Stimulated activated effector memory CD8-positive, alpha-beta T cell treated with anti-CD3 and anti-CD28 coated beads, Interleukin-12 subunit alpha, Interleukin-12 subunit beta, amount 100 ng/mL, for 72 hours (primary cell): Measurements from ENCODE around the gene LINC00237.

Experiments
- ATAC-seq: fragments of 150-1000 bp; cut with Tn5 transposase; 2 replicates; pipeline ENCODE4 v1.10.0; 2021
- DNase-seq, 2 donors: peaks; one replicate each; pipeline ENCODE4 v3.0.0; 2021 to 2022; ENCODE audit warnings: low spot score in 2 of 2
- H3K27ac Mint-ChIP-seq: one replicate; pipeline ENCODE4 v1.8.0; 2022; ENCODE audit warnings: mild to moderate bottlenecking, mixed read lengths
- H3K36me3 Mint-ChIP-seq: one replicate; pipeline ENCODE4 v1.8.0; 2022; ENCODE audit warnings: mild to moderate bottlenecking, mixed read lengths
- H3K4me1 Mint-ChIP-seq: one replicate; pipeline ENCODE4 v1.8.0; 2022; ENCODE audit warnings: mixed read lengths
- H3K4me3 Mint-ChIP-seq: one replicate; pipeline ENCODE4 v1.8.0; 2022; ENCODE audit warnings: mild to moderate bottlenecking, mixed read lengths
- H3K9me3 Mint-ChIP-seq: one replicate; pipeline ENCODE4 v1.8.0; 2022; ENCODE audit warnings: mixed read lengths

LINC00237 gene

GRCh38 chr20:21050710-21051109 lies 55.4 kb downstream of the LINC00237 start:
- H3K36me3 Mint-ChIP-seq: no peaks in the 10 kb centered on the region
- H3K27ac Mint-ChIP-seq: no peak overlapping the region
- no peak for DNase-seq

GRCh38 chr20:21049305-21049828 lies 56.8 kb downstream of the LINC00237 start:
- H3K9me3 Mint-ChIP-seq: no peaks in the 10 kb centered on the region
- DNase-seq: no peak
- no peak for ATAC-seq
- no peaks in the 10 kb centered on the region for H3K36me3 Mint-ChIP-seq
- no peak overlapping the region for H3K27ac Mint-ChIP-seq
- no peak overlapping the region for H3K4me3 Mint-ChIP-seq
- no peaks in the 10 kb centered on the region for H3K4me1 Mint-ChIP-seq

More at GRCh38 chr20:21050710-21051109, 55.4 kb downstream of the LINC00237 start:
- H3K4me1 Mint-ChIP-seq: no peaks in the 10 kb centered on the region
- ATAC-seq: no peak
- H3K4me3 Mint-ChIP-seq: no peak overlapping the region
- no peaks in the 10 kb centered on the region for H3K9me3 Mint-ChIP-seq

DNA sequence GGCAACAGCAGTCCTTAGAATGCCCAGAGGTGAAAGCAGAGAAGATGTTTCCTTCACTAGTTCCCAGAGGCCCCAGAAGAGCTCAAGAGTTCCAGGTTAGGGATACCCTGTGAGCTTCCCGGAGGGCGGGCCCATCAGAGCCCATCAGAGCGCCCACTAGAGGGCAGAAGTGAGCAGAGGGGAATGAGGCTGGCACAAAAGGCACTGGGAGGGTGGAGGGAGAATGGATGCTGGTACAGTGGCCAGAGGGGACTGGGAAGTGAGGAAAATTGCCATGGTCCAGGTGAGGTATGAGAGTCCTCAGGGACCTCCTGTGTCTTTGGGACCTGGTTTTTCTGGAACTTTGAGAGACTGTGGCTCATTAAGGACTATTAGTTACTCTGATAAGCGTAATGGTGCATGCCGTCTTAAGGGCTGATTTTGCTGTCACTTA lies 57.3 kb downstream of the LINC00237 start:
- Mint-ChIP-seq H3K4me3 (no peak overlapping the region), H3K36me3 (no peaks in the 10 kb centered on the region), H3K9me3 (no peaks in the 10 kb centered on the region), H3K27ac (no peak overlapping the region), H3K4me1 (no peaks in the 10 kb centered on the region)
- ATAC-seq (peak; percentile 64), DNase-seq (peak; percentile 58 to 79)

DNA sequence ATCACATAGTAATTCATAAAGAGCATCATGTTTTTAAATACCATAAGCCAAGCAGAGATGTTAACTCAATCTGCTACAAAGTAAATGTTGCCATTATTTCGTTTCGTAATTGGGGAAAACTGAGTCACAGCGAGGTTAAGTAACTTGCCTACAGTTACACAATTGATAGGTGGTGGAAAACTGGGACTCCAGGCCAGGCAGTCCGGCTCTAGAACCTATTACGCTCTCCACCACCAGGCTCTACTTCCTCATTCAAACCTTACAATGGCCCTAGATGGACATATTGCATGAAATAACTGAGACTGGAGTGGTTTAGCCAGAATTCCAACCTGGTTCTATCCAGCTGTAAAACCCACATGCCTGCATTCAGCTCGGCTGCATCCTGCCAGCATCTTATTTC lies 58.2 kb downstream of the LINC00237 start:
- H3K4me3 Mint-ChIP-seq: no peak overlapping the region
- no peaks in the 10 kb centered on the region for H3K9me3 Mint-ChIP-seq
- H3K36me3 Mint-ChIP-seq: no peaks in the 10 kb centered on the region
- no peaks in the 10 kb centered on the region for H3K4me1 Mint-ChIP-seq
- DNase-seq: no peak
- no peak overlapping the region for H3K27ac Mint-ChIP-seq
- no peak for ATAC-seq

- ATAC-seq (no peak), DNase-seq (no peak)
- no peak overlapping the region for H3K4me3 Mint-ChIP-seq
- H3K9me3 Mint-ChIP-seq: no peaks in the 10 kb centered on the region
- no peaks in the 10 kb centered on the region for H3K36me3 Mint-ChIP-seq
- H3K27ac Mint-ChIP-seq: no peak overlapping the region
- H3K4me1 Mint-ChIP-seq: no peaks in the 10 kb centered on the region
These were observed 59.6 kb downstream of the LINC00237 start for GRCh38 chr20:21046413-21047070.
